Measurements from ENCODE around the gene CCDC78.

CCDC78 gene

GRCh38 chr16:710500-711075 is 15.7 kb downstream of the CCDC78 start:
- DNase-seq (ENCODE audit: low spot score) = no peak

GRCh38 chr16:709566-710499 is 16.4 kb downstream of the CCDC78 start:
- DNase-seq (ENCODE audit: low spot score) = peak; percentile 76

- DNase-seq (ENCODE audit: low spot score) = no peak
Observed at GRCh38 chr16:708959-709358, 17.3 kb downstream of the CCDC78 start.

GRCh38 chr16:708019-708418 is 18.2 kb downstream of the CCDC78 start:
- DNase-seq (ENCODE audit: low spot score) = no peak

- no peak for DNase-seq (ENCODE audit: low spot score)
Observed at GRCh38 chr16:707062-707538, 19.1 kb downstream of the CCDC78 start.

GRCh38 chr16:706189-707061 is 19.8 kb downstream of the CCDC78 start:
- no peak for DNase-seq (ENCODE audit: low spot score)

GRCh38 chr16:705431-706188 is 20.6 kb downstream of the CCDC78 start, which contains the start of gene FBXL16:
Gene FBXL16 (minus strand): TSS chr16:705801. CDS start chr16:697405, 8,396 bp downstream.
- peak; percentile 97 for DNase-seq (ENCODE audit: low spot score)

GRCh38 chr16:704552-705380 is 21.5 kb downstream of the CCDC78 start:
- DNase-seq (ENCODE audit: low spot score) = peak; percentile 52

DNA sequence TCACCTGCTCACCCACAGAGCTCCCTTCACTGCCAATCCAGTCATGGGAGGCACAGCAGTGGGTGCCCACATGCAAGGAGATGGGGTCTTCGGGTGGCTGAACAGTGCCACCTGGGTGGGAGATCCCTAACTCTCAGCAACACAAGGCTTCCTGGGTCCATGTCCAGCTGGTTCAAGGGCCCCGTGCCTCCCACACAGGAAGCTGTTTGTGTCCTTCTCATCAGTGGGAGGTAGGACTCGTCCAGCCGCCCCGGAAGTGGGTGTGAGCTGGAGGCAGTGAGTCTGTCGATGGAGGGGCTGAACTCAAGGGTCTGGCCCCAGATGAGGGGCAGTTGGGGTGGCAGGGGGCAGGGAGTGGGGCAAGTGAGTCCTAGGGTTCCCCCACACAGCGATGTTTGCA is 22.2 kb downstream of the CCDC78 start:
- no peak for DNase-seq (ENCODE audit: low spot score)

GRCh38 chr16:703406-703805 is 22.8 kb downstream of the CCDC78 start:
- DNase-seq (ENCODE audit: low spot score) = no peak

- no peak for DNase-seq (ENCODE audit: low spot score)
Observed at GRCh38 chr16:702341-702740, 23.9 kb downstream of the CCDC78 start.

GRCh38 chr16:700684-701584 is 25.3 kb downstream of the CCDC78 start:
- no peak for DNase-seq (ENCODE audit: low spot score)

- DNase-seq (ENCODE audit: low spot score) = no peak
Observed at GRCh38 chr16:698911-699671, 27.2 kb downstream of the CCDC78 start.

GRCh38 chr16:695355-696089 is 30.7 kb downstream of the CCDC78 start:
- DNase-seq (ENCODE audit: low spot score) = no peak

DNA sequence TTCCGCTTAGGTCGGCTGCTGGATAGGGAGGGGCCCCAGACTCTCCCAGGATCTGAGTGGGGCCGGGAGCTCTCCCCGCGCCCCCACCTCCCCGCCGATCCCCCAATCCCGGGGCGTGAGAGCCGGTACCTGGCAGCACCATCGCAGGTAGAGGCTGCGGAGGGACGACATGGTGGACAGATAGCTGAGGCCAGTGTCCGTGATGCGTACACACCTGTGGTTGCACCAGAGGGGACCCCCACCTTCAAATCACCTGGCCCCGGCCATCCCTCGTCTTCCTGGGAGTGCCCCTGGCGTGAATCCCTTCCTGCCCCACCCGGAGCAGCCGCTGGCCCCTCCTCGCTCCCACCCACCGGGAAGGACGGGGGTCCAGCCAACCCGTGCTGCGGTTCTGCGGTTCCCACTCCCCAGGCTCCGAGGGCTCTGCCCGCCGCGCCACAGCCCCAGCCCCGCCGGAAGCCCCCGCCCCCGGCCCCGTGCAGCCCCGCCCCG is 31.3 kb downstream of the CCDC78 start:
- DNase-seq (ENCODE audit: low spot score) = no peak

GRCh38 chr16:694187-694862 is 31.9 kb downstream of the CCDC78 start:
- DNase-seq (ENCODE audit: low spot score) = no peak

DNA sequence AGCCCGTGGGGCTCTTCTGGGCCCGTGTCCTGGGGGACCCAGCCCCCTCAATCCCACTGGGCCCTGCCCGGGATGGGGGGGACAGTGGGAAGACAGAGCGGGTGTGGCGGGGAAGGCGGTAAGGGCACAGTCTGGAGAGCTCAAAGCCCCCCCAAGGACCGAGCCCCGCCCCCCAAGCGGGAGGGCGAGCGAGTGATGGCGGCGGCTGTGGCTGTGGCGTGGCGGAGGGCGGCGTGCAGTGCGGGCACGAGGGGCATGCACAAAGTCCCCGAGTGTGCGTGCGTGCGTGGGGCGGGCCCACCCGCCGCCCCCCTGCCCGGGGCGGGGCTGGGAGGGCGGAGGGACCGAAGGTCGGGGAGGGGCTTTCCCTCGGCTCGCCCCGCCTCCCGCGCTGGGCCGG is 32.5 kb downstream of the CCDC78 start:
- DNase-seq (ENCODE audit: low spot score) = no peak
